GM19395 (cell line): ENCODE measurements around the gene ARCN1.

ENCODE experiments used
- ATAC-seq: cut with Tn5 transposase; IDR thresholded peaks from one replicate; pipeline ENCODE4 v1.9.1; 2021; ENCODE audit warnings: mild to moderate bottlenecking, moderate library complexity; ENCODE audit not compliant: unreplicated experiment

Gene ARCN1

DNA sequence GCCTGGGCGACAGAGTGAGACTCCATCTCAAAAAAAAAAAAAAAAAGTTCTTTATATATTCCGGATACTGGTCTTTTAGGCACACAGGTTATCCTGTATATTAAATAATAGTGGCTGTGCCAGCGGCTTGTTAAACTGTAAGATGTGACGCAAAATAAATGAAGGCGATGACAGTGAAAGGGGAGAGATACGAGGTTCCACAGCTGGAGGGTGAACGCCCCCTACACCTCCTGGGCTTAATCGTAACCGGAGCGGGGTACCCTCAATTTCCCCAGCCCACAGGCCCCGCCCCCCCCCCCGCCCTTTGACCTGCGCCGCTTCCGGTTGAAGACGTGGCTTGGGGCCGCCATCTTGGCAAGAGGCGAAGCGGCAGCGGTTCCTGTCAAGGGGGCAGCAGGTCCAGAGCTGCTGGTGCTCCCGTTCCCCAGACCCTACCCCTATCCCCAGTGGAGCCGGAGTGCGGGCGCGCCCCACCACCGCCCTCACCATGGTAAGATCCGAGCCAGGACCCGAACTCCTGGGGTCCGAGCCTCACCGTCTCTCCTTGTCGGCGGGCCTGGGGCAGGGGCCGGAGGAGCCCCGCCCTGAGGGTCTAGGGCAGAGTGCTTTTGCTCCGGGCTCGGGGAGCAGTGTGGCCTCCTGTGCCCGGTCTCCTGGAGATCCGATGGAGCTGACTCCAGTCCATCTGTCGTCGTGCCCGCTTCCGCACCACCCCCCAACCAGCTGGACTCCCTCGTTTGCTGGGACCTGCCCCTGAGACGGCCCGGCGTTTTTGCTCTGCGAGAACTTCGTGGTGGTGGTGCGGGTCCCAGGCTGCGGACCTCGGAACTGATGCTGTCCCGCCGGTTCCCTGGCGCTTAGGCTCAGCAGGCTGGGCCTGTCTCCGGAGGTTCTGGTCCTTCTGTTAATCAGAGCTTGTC lies at the start of gene ARCN1:
TSS of gene ARCN1 (plus strand) at position 349 of the 920 bp plus-strand sequence. CDS start at position 488, 139 bp downstream.
- ATAC-seq: peak; percentile 73

DNA sequence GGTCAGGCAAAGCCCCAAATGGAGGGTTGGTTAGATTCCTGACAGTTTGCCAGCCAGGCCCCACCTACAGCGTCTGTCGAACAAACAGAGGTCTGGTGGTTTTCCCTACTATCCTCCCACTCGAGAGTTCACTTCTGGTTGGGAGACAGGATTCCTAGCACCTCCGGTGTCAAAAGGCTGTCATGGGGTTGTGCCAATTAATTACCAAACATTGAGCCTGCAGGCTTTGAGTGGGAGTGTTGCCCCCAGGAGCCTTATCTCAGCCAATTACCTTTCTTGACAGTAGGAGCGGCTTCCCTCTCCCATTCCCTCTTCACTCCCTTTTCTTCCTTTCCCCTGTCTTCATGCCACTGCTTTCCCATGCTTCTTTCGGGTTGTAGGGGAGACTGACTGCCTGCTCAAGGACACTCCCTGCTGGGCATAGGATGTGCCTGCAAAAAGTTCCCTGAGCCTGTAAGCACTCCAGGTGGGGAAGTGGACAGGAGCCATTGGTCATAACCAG lies 49.6 kb upstream of the ARCN1 start:
- no peak for ATAC-seq

DNA sequence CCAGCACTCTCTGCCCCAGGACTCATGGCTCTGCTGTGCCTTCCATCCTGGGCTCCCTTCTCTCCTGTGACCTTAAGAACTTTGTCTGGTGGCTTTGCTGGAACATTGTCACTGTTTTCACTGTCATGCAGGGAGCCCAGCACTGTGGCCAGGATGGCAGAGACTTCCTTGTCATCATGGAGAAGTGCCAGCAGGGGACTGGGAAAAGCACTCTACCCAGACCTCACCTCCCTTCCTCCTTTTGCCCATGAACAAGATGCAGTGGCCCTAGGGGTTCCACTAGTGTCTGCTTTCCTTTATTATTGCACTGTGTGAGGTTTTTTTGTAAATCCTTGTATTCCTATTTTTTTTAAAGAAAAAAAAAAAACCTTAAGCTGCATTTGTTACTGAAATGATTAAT lies 47.9 kb upstream of the ARCN1 start:
- no peak for ATAC-seq

DNA sequence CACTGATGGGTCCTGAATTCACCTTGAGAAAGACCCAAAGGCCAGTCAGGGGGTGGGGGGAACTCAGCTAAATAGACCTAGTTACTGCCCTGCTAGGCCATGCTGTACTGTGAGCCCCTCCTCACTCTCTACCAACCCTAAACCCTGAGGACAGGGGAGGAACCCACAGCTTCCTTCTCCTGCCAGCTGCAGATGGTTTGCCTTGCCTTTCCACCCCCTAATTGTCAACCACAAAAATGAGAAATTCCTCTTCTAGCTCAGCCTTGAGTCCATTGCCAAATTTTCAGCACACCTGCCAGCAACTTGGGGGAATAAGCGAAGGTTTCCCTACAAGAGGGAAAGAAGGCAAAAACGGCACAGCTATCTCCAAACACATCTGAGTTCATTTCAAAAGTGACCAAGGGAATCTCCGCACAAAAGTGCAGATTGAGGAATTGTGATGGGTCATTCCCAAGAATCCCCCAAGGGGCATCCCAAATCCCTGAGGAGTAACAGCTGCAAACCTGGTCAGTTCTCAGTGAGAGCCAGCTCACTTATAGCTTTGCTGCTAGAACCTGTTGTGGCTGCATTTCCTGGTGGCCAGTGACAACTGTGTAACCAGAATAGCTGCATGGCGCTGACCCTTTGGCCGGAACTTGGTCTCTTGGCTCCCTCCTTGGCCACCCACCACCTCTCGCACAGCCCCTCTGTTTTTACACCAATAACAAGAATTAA lies 47.3 kb upstream of the ARCN1 start:
- ATAC-seq: no peak

DNA sequence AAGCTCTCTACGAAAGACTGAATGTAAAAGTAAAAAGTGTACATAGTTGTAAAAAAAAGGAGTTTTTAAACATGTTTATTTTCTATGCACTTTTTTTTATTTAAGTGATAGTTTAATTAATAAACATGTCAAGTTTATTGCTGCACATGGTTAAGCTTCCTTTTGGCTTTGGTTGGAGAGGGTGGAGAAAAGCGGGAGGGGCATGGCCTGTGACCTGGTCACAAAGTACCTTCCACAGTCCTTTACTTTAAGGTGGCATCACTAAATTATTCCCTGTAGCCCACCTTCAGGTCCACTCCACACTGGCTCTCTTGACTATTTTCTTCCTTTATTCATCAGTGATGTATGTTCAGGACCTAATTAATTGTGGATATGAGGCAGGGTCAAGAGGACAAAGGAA lies 45.5 kb upstream of the ARCN1 start:
- no peak for ATAC-seq

DNA sequence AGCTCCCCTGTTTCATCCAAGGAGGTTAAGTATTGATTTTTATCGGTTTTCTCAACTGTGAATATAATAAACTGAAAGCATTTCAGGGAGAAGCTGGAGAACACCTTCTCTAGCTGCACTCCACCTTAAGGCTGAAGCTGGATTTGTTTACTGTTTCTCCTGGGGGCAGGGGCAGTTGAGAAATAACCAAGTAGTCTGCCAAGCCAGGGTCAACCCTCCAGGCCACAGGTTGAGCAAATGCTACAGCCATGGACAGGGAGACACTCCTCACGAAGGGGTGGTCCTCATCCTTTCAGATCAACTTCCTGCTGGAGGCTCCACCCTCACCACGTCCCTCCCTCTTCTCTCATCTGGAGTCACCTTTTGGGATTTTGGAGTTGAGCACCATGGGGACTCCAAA lies 45.1 kb upstream of the ARCN1 start, which contains the start of gene TTC36:
TSS of gene TTC36 (plus strand) at position 366 of the 400 bp plus-strand sequence. CDS start at position 387, 21 bp downstream.
- ATAC-seq: no peak

DNA sequence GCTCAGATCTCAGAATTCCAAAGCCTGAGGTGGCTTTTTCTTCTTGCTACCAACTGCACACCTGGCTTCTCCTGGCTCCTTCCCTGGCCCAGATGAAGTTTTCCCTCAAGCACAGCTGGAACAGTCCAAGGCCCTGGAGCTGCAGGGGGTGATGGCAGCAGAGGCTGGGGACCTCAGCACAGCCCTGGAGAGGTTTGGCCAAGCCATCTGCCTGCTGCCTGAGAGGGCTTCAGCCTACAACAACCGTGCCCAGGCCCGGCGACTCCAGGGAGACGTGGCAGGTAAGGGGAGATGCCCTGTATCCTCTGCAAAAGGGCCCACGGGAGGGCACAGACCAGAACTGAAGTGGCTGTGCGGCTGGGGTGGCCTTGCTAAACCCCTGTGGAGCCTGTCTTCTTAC lies 43.7 kb upstream of the ARCN1 start:
- ATAC-seq: no peak

DNA sequence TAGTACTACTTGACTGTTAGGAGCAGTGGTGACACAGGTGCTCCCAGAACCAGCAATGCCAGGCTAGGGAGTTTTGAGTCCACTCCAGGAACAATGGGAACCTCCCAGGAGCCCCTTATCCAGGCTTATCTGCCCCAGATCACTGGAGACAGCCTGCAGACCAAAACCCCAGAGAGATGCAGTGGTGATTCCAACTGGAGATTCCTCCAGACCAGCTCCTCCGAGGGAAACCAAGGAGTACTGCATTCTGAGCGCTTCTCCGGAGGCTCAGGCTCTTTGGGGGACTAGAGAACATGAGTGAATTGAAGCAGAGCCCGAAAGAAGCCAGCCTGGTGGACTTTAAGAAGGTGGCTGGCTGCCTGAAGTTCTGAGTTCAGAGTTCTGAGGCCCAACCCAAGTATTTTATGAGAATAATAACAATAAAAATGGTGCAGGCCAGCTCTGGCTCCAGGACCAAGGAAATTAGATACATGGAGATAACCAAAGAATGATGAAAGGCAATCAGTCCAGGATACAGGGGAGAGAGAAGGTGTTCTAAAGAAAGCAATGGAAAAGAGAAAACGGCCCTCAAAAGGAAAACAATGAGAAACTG lies 42.5 kb upstream of the ARCN1 start:
- no peak for ATAC-seq

DNA sequence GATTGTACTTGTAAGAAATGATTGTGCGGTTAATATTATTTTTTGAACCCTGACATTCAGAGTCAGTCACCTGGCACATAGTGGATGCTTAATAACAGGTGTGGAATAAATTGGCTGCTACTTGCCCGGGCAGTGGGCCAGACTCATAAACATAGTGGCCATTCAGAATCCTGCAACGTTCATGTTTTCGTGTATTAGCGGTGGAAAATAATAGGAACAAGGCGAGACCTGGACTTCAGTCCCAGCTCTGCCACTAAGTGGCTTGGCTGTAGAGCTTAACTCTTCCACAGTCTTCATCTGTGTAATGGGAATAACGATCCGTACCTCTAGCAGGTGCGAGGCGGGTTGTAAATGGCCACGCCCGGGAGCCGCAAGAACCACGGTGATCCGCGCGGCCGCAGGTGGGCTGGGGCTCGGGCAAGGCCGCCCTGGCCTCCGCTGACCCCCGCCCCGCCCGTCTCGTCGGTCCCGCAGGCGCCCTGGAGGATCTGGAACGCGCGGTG lies 42.0 kb upstream of the ARCN1 start:
- ATAC-seq: no peak

DNA sequence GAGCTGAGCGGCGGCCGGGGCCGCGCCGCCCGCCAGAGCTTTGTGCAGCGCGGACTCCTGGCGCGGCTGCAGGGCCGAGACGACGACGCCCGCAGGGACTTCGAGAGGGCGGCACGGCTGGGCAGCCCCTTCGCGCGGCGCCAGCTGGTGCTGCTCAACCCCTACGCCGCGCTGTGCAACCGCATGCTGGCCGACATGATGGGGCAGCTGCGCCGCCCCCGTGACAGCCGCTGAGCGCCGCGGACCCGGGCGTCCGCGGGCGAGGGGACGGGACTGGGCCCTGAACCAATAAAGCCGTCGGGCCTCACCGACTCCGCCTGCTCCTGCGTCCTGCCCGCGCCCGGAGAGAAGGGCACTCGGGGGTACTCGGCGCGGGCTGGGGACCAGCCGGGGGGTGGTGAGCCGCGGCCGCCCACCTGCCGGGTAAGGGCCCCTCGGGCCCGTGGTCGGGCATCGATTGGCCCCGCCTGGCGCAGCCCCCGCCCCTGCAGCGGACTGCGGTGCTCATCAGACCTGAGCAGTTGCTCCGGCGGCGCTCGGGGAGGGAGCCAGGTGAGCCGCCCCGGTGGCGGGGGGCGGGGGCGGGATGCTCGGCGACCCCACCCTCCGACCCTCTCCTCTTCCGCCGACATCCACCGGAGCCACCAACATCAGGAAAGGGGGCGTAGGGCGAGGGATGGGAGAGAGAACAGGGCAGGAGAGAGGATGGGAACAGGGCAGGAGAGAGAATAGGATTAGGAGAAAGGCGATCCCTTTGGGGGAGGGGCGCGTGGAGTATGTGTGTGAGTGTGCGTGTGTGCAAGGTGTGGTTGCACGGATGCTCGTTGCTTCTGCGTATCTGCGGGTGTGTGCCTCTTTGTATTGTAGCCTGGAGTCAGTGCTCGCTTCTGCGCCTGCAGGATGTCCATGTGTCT lies 41.3 kb upstream of the ARCN1 start, which contains the start of gene TMEM25:
TSS of gene TMEM25 (plus strand) at position 510 of the 914 bp plus-strand sequence. CDS start 610 bp downstream, outside the sequence.
- ATAC-seq: peak; percentile 67

DNA sequence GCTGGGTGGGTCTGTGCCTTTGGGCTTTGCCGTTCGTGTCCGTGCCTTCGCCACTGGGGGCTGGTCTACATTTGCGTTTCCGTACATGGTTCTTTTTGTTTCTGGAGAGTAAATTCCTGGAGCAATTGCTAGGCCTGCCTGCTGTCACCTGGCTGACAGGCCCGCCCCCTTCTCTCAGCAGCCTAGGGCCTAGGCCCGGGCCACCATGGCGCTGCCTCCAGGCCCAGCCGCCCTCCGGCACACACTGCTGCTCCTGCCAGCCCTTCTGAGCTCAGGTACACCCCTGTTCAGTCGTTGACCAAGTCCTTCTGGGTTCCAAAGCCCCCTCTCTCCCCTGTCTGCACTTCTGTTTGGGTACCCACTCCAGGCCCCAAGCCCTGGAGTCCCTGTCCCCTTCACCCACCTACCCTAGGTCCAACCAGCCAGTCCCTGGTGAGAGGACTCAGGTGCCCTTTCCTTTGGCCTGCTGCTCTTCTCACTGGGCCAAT lies 40.6 kb upstream of the ARCN1 start:
- ATAC-seq: no peak

DNA sequence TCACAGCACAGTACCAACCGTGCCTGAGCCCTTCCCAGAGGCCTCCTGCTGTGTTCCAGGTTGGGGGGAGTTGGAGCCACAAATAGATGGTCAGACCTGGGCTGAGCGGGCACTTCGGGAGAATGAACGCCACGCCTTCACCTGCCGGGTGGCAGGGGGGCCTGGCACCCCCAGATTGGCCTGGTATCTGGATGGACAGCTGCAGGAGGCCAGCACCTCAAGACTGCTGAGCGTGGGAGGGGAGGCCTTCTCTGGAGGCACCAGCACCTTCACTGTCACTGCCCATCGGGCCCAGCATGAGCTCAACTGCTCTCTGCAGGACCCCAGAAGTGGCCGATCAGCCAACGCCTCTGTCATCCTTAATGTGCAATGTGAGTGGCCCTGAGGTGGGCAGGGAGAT lies 40.1 kb upstream of the ARCN1 start:
- ATAC-seq: no peak

DNA sequence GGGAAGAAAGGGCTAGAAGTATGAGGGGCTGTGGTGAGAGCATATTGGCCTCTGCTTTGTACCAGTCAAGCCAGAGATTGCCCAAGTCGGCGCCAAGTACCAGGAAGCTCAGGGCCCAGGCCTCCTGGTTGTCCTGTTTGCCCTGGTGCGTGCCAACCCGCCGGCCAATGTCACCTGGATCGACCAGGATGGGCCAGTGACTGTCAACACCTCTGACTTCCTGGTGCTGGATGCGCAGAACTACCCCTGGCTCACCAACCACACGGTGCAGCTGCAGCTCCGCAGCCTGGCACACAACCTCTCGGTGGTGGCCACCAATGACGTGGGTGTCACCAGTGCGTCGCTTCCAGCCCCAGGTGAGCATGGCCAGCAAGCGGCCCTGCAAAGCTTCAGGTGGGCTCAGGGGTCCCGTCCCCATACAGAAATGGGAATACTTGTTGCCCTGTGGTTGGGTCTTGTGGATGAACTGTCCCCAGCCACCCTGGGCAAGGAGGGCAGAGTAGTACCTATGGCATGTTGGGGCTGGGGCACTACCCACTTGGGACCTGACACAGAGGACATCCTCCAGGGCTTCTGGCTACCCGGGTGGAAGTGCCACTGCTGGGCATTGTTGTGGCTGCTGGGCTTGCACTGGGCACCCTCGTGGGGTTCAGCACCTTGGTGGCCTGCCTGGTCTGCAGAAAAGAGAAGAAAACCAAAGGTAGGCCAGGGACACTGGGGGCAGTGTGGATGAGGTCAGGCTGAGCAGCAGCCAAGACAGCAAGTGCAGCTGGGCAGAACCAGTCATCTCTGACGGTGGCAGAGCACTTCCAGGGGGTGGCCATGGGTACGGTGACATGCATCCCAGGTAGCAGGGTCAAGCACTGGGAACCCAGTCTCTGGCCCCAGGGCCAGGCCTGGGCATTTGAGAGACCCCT lies 39.1 kb upstream of the ARCN1 start:
- no peak for ATAC-seq

DNA sequence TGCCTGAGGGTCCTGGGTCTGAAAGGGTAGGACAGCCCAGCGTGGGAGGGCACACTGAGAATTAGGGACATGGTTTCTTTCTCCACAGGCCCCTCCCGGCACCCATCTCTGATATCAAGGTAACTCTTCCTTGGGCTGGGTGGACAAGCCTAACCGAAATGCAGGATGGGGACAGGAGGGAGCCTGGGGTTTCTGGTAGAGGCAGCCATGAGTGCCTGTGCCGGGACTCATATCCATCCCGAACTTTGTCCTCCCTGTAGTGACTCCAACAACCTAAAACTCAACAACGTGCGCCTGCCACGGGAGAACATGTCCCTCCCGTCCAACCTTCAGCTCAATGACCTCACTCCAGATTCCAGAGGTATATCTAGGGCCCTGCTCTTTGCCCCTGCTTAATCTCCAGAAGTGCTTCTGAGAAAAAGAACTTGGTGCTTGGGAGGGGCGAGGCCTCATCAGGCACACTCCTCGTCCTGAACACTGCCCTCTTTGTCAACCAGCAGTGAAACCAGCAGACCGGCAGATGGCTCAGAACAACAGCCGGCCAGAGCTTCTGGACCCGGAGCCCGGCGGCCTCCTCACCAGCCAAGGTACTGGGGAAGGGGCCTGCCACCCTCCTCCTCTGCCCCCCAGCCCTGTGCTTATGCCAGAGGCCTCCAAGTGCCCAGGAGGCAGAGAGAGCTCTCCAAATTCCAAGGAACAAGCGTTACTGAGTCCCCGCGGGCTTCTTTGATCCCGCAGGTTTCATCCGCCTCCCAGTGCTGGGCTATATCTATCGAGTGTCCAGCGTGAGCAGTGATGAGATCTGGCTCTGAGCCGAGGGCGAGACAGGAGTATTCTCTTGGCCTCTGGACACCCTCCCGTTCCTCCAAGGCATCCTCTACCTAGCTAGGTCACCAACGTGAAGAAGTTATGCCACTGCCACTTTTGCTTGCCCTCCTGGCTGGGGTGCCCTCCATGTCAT lies 38.2 kb upstream of the ARCN1 start:
- ATAC-seq: no peak

DNA sequence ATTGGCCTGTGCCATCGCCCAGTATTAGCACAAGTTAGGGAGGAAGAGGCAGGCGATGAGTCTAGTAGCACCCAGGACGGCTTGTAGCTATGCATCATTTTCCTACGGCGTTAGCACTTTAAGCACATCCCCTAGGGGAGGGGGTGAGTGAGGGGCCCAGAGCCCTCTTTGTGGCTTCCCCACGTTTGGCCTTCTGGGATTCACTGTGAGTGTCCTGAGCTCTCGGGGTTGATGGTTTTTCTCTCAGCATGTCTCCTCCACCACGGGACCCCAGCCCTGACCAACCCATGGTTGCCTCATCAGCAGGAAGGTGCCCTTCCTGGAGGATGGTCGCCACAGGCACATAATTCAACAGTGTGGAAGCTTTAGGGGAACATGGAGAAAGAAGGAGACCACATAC lies 36.9 kb upstream of the ARCN1 start:
- ATAC-seq: no peak

DNA sequence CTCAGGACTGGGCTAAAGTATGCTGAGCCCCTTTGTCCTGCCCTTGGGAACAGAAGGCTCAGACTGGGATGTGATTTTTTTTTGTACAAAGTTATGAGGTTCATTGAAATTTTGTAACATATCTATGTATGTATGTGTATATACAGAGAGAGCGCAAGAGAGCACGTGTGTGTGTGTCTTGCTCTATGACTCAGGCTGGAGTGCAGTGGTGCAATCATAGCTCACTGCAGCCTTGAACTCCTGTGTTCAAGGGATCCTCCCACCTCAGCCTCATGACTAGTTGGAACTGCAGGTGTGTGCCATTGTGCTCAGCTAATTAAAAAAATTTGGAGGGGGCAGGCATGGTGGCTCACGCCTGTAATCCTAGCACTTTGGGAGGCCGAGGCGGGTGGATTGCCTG lies 35.5 kb upstream of the ARCN1 start:
- no peak for ATAC-seq

DNA sequence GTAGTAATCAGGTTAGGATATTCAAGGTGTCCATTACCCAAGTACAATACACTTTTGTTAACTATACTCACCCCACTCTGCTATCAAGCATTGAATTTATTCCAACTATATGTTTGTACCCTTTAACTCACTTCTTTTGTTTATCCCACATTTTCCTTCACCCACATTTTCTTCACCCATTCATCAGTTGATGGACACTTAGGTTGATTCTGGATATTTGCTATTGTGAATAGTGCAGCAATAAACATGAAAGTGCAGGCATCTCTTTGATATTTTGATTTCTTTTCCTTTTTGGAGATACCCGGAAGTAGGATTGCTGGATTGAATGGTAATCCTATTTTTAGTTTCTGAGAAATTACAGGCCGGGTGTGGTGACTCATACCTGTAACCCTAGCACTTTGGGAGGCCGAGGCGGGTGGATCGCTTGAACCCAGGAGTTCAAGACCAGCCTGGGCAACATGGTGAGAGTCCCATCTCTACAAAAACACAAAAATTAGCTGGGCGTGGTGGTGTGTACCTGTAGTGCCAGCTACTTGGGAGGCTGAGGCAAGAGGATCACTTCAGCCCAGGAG lies 34.7 kb upstream of the ARCN1 start:
- no peak for ATAC-seq
